MG63 (cell line): ENCODE data around the gene DHX30. TPM values are rescaled to one million over a fixed set of nuclear protein-coding genes. Genes with fewer than 3 reads are reported as not detected.
"Not testable (repeated sequence)": the region's sequence is repeated elsewhere in the genome, so short reads cannot be mapped to it uniquely, and the experiment has no call there.

ENCODE experiments used
- DNase-seq: peaks from one replicate; pipeline ENCODE4 v3.0.0-alpha.2; 2020
- H3K27me3 ChIP-seq: fragments of 250-450 bp; sonication (Bioruptor Pico); 2 replicates; pipeline ENCODE4 v1.5.1; 2020; ENCODE audit warnings: mild to moderate bottlenecking, moderate library complexity
- H3K36me3 ChIP-seq: fragments of 250-450 bp; sonication (Bioruptor Pico); 2 replicates; pipeline ENCODE4 v1.5.1; 2020; ENCODE audit warnings: mild to moderate bottlenecking, moderate library complexity
- H3K4me3 ChIP-seq: fragments of 250-450 bp; sonication (Bioruptor Pico); 2 replicates; pipeline ENCODE4 v1.5.1; 2020; ENCODE audit warnings: mild to moderate bottlenecking, moderate library complexity
- H3K9me3 ChIP-seq: fragments of 250-450 bp; sonication (Bioruptor Pico); 2 replicates; pipeline ENCODE4 v1.5.1; 2020; ENCODE audit warnings: mild to moderate bottlenecking, moderate library complexity
- total RNA-seq: library from RNA; depleted of rRNA; stranded (reverse); fragments of >200 nt; shearing (Covaris generic); gene quantifications from 2 replicates; pipeline ENCODE4 v1.2.3, GENCODE V29; 2014; ENCODE audit warnings: low replicate concordance

Gene DHX30
- total RNA-seq, 1 experiment from 2014 or later: 60.1 TPM

DNA sequence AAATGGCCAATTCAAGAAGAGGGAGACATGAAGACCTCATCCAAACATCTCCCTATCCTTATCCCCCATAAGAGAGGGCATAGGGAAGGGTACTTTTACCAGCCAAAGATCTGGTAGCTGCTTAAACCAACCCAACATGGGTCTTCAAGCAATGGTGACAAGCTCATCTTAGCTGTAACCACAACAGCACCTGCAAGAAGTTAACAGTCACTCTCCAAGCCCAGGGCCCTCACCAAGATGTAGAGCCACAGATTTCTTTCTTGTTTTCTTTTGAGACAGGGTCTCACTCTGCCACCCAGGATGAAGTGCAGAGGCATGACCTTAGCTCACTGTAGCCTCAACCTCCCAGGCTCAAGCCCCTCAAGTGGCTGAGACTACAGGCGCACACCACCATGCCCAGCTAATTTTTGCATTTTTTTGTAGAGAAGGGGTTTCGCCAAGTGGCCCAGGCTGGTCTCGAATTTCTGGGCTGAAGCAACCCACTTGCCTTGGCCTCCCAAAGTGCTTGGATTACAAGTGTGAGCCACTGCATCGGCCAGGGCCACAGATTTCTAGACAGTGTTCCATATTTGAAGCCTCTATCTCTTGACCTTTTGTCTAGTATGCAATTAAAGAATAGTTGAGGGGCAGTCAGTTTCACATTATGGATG lies 57.1 kb downstream of the DHX30 start:
- Histone ChIP-seq H3K27me3 (no peaks in the 10 kb centered on the region), H3K36me3 (peaks cover 13% of the 10 kb centered on the region; the same call in 1 of the 2 replicates), H3K4me3 (no peak overlapping the region), H3K9me3 (no peaks in the 10 kb centered on the region)
- DNase-seq: no peak

DNA sequence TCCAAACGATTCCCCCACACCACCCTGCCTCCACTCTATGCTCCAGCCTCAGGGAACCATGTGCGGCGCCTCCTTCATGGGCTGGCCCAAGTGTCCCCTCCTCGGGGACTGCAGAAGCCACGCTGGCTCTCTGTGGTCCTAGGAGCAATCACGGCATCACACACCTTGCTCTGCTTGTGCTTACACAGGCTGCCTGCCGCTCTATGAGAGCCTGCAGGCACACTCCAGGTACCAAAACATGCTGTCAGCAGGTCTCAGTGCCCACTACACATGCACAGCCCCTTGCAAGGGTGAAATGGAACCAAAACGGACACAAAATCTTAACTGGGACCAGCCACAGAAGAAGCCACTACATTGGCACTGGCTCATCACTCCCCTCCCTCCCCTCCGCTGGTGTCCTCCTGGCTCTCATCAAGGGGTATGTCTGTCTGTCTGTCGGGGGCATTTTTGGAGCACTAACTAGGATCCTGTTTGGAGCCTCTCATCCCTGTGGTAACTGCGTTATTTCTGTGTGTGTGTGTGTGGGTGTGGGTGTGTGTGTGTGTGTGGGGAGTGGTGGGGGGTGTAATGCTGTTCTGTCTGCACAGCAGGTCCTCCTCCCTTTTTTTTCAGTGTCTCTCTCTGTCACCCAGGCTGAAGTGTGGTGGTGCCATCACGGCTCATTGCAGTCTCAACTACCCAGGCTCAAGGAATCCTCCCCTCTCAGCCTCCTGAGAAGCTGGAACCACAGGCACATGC lies 60.6 kb downstream of the DHX30 start:
- no peaks in the 10 kb centered on the region for H3K27me3 ChIP-seq
- H3K36me3 ChIP-seq: peaks cover 23% of the 10 kb centered on the region
- DNase-seq: no peak
- no peaks in the 10 kb centered on the region for H3K9me3 ChIP-seq
- H3K4me3 ChIP-seq: no peak overlapping the region

DNA sequence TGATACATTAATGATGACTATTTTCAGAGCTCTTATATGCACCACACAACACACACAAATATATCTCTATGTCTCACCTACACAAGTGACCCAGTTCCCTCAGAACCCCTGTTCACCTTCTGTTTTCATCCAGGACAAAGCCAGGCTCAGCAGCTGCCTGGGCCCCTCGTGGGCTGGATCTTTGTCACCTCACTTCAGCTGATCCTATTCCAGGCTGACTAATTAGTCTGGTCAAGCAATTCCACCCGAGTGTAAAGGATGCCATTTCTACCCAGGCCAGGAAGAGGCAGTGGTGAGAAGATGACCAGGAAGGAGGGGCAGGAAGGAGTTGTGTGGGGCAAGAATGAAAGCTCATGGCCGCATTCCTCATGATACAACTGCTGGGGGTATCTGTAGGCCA lies 62.3 kb downstream of the DHX30 start:
- DNase-seq: no peak
- H3K36me3 ChIP-seq: peaks cover 31% of the 10 kb centered on the region
- H3K27me3 ChIP-seq: no peaks in the 10 kb centered on the region
- H3K4me3 ChIP-seq: no peak overlapping the region
- H3K9me3 ChIP-seq: no peaks in the 10 kb centered on the region

DNA sequence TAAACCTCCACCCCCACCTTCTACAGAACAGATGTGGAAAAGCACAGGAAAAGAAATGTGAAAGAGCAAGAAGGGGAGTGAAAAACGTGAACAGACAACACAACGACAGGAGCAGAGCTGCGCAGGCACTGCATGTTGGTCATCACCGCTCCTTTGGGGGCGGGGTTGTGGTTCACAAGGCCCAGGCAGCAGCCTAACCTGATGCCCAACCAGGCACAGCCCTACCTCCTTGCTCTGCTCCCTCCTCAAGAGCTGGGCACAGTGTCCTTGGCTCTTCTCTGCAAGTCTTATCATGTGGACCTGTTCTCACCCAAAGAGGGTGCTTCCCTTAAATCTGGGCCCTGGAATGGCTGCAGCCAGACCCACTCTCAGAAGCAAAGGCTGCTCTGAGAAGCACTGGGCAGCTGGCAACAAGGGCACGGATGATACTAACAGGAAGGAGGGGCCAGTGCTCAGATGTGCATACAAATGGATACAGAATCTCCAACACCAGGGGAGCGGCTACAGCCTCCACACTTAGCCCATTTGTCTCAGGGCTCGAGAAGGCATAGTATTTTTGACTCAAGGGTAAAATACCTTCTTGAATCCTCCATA lies 64.6 kb downstream of the DHX30 start:
- H3K36me3 ChIP-seq: peaks cover 42% of the 10 kb centered on the region

DNA sequence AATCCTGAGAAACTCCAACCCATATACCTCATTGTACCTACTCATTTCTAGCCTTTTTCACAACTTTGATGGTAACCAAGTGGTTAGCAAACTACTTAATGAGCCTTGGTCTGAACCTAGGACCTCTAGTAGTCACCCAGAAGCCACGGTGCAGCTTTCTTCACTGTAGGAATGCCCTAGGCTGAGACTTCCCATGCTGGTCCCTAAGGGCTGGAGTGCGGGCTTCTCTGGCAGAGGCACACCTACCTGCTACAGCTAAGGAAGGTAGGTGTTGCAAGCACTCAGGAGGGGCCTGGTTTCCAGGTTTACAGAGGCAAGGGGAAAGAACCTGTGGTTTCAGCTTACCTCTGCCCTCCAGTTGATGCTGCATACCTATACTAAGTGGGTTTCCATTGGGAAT lies 65.4 kb downstream of the DHX30 start:
- DNase-seq: no peak
- H3K36me3 ChIP-seq: peaks cover 41% of the 10 kb centered on the region
- no peaks in the 10 kb centered on the region for H3K27me3 ChIP-seq
- no peak overlapping the region for H3K4me3 ChIP-seq
- H3K9me3 ChIP-seq: no peaks in the 10 kb centered on the region

More for the DNA sequence above, 64.6 kb downstream of the DHX30 start:
- no peak overlapping the region for H3K4me3 ChIP-seq
- DNase-seq: no peak
- no peaks in the 10 kb centered on the region for H3K9me3 ChIP-seq
- H3K27me3 ChIP-seq: no peaks in the 10 kb centered on the region

DNA sequence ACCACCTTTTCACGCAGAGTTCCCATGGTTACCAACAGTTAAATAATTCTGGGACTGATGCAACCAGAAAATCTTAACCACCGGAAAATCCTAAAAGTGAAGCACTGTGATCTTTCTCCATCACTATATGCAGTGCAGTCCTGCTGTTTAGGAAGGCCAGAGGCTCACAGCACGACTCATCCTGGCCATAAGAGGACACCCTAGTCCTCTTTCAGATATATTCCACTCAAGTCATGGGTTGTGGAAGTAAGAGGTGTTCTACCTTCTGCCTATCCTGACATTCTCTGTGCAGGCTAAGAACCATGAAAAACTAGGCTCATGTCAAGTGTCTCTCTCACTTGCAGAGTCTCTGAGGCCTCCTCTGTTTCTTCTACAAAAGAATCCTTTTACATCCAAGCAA lies 67.2 kb downstream of the DHX30 start:
- Histone ChIP-seq H3K9me3 (no peaks in the 10 kb centered on the region), H3K4me3 (no peak overlapping the region), H3K27me3 (no peaks in the 10 kb centered on the region), H3K36me3 (peaks cover 41% of the 10 kb centered on the region)
- DNase-seq: no peak

DNA sequence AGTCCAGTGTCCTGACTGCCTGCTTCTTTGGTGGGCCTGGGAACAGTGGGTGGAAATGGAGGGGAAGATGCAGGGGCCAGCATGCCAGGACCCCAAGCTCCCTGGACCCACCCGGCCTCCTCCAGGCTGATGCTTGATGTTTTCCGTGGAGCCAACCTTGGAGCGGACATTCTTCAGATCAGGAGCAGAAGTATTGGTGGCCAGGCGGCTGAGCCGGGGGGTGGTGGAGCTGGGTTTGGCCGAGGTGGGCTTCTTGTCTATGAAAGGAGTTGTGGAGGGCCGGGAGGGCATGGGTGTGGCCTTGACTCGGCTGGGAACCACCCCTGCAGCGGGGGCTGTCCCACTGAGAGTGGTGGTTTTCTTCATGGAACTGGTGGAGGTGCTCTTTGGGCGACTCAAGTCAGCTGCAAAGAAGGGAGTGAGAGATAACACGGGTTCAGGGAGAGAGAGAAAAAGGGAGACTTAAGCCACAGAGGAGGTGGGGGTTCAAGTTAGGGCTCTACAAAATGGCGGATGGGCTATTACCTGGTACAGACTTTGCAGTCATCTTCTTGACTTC lies 67.8 kb downstream of the DHX30 start:
- peaks cover 38% of the 10 kb centered on the region for H3K36me3 ChIP-seq
- no peak overlapping the region for H3K4me3 ChIP-seq
- DNase-seq: no peak
- H3K9me3 ChIP-seq: no peaks in the 10 kb centered on the region
- no peaks in the 10 kb centered on the region for H3K27me3 ChIP-seq

DNA sequence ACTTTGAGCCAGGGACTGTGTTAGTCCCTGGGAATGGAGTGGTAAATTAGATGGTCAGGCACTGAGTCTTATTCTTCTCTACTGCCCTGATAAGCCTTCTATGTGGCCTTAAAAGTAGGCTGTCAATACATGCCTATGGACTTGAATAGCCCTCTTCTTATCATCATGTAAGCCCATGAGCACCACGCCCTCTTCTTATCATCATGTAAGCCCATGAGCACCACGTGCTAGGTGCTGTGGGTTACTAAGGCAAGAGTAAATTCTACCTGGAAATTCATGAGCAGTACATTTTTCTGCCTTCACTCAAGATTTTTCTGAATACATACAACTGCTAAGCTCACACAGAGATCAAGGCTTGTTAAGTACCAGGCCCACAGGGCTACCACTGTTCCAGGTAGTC lies 68.5 kb downstream of the DHX30 start:
- H3K27me3 ChIP-seq: no peaks in the 10 kb centered on the region
- H3K4me3 ChIP-seq: no peak overlapping the region
- peaks cover 38% of the 10 kb centered on the region for H3K36me3 ChIP-seq
- DNase-seq: no peak
- no peaks in the 10 kb centered on the region for H3K9me3 ChIP-seq

DNA sequence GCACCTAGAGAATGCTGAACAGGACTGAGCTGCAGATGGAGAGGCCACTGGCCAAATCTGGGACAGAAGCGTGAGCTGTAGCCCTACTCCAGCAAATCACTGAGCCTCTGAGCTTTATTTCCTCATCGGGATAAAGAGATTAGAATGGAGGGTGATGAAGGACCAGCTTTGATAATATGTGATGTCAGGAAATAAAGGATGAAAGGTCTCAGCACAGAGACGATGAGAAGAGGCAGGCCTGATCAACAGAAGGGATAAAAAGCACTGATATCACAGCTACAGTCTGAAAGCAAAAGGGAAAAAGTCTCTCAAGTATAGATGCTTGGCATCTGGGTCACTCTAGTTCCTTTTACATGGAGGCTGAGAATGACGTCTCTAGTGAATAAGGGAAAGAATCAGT lies 70.0 kb downstream of the DHX30 start:
- Histone ChIP-seq H3K4me3 (no peak overlapping the region), H3K27me3 (no peaks in the 10 kb centered on the region), H3K9me3 (no peaks in the 10 kb centered on the region), H3K36me3 (peaks cover 34% of the 10 kb centered on the region)
- no peak for DNase-seq

DNA sequence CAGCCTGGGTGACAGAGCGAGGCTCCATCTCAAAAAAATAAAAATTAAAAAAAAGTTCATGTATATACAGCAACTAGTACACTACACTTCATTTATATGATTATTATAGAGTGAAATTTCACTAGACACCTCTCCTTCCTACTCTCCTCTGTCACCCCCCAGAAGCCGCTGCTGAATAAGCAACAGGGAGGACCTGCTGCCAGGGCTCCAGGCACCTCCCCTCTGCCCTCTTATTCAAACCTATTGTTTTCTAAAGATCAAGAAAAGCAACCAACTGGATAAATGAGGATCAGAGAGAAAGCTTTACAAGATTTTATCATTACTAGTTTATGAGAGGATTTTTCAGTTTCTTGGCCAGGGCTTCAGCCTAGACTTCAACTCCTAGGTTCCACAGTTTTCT lies 71.5 kb downstream of the DHX30 start:
- H3K4me3 ChIP-seq: no peak overlapping the region
- no peaks in the 10 kb centered on the region for H3K27me3 ChIP-seq
- no peak for DNase-seq
- peaks cover 24% of the 10 kb centered on the region for H3K36me3 ChIP-seq
- H3K9me3 ChIP-seq: no peaks in the 10 kb centered on the region

DNA sequence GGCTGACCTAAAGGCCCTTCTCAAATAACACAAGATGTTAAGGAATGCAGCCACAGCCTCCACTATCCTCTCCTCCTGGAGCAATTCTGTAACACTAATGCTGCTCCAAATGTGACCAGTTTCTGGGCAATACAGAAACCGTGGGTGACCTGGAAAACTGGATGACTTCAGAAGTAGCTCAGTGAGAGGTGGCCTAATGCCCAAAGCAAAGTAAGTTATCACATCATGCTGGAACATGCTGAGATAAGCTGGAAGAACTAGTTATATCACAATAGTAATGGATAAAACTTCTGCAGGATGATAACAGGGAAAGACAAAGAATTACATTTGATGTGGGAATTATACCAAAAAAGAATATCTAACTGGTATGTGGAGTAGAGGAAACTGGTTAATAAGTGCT lies 72.0 kb downstream of the DHX30 start:
- Histone ChIP-seq H3K4me3 (no peak overlapping the region), H3K9me3 (no peaks in the 10 kb centered on the region), H3K36me3 (peaks cover 24% of the 10 kb centered on the region), H3K27me3 (no peaks in the 10 kb centered on the region)
- DNase-seq: no peak

DNA sequence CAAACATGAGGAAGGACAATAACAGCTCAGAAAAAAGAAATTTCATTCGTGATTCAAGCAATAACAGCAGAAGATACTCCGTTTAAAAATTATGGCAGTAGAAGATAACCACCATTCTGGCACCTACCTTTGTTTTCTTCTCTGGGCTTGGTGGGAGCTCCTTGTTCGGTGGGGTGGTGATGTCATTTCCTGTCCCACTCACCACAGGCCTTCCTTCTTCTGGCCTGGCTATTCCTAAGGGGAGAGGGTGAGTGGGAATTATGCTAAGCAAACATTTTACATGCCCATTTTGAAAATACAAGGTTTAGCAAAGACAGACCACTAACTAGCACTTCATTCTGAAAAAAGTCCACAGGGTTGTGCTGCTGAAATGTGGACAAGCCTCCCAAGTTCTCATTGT lies 74.4 kb downstream of the DHX30 start:
- Histone ChIP-seq H3K36me3 (peaks cover 7% of the 10 kb centered on the region), H3K4me3 (no peak overlapping the region), H3K27me3 (no peaks in the 10 kb centered on the region), H3K9me3 (no peaks in the 10 kb centered on the region)
- no peak for DNase-seq

DNA sequence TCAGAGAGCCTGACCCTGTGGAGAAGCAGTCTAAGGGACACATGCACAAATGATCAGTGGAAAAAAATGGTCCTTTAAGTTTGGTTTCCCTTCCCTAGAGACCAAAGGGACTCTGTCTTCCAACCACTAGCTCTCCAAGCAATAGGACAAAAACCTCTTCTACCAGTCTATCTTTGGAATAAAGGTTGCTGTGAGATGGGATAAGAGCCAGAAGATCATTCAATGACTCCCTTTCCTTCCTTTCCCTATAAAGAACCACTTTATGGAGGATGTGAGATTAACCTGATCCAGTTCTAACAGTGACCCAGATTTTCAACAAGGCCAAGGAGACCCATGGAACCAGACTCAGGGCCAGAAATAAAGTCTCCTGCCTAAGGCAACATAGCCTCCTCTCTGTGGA lies 74.8 kb downstream of the DHX30 start:
- Histone ChIP-seq H3K9me3 (no peaks in the 10 kb centered on the region), H3K36me3 (peaks cover 7% of the 10 kb centered on the region), H3K4me3 (no peak overlapping the region), H3K27me3 (no peaks in the 10 kb centered on the region)
- DNase-seq: no peak

DNA sequence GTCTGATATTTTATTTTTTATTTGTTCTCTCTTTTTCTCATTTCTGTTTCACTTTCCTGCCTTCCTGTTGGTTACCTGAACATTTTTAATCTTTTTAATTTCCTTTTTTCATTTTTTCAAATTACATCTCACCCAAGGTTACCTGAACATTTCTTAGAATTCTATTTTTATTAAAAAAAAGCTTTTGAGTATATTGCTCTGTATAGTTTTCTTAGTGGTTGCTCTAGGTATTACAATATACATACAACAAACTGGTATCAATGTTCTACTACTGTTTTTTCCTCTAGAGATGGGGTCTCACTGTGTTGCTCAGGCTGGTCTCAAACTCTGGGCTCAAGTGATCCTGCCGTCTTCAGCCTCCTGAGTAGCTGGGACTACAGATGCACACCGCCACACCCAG lies 79.4 kb downstream of the DHX30 start:
- Histone ChIP-seq H3K27me3 (no peaks in the 10 kb centered on the region), H3K4me3 (no peak overlapping the region), H3K9me3 (no peaks in the 10 kb centered on the region), H3K36me3 (peaks cover 8% of the 10 kb centered on the region)
- DNase-seq: no peak

DNA sequence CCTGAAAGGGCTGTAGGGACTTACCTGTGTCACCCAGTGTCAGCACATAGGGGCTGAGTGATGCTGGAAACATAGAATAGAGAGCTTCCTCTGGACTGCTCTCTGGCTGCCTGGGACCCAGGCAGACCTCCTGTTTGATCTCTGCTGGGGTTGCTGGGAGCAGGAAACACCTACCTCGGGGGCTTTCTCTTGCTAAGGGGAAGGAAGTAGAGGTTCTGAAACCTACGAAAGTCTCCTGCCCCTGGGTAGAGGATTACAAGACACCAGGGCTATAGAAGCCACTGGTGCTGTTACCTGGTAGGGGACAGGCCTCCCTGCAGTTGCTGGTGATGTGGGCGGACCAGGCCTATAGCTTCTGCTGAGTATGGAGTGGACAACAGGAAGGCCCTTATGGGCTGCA lies 81.7 kb downstream of the DHX30 start:
- no peak for DNase-seq
- H3K9me3 ChIP-seq: no peaks in the 10 kb centered on the region
- H3K36me3 ChIP-seq: peaks cover 16% of the 10 kb centered on the region
- no peak overlapping the region for H3K4me3 ChIP-seq
- no peaks in the 10 kb centered on the region for H3K27me3 ChIP-seq

DNA sequence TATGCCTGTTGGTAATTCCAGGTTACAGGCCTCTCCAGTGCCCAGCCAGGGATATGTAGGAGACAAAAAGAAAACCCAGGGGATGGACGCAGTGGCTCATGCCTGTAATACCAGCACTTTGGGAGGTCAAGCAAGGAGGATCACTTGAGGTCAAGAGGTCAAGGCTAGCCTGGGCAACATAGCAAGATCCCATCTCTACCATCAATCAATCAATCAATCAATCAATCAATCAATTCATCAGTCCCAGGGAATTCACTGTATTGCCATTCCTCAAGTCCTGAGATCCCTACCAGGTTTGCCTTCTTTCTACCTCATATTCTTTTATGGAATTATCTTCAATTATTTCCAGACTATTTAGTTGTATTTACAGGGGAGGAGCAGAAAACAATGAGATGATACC lies 82.2 kb downstream of the DHX30 start:
- no peaks in the 10 kb centered on the region for H3K27me3 ChIP-seq
- H3K4me3 ChIP-seq: no peak overlapping the region
- H3K36me3 ChIP-seq: peaks cover 16% of the 10 kb centered on the region
- DNase-seq: no peak
- no peaks in the 10 kb centered on the region for H3K9me3 ChIP-seq

DNA sequence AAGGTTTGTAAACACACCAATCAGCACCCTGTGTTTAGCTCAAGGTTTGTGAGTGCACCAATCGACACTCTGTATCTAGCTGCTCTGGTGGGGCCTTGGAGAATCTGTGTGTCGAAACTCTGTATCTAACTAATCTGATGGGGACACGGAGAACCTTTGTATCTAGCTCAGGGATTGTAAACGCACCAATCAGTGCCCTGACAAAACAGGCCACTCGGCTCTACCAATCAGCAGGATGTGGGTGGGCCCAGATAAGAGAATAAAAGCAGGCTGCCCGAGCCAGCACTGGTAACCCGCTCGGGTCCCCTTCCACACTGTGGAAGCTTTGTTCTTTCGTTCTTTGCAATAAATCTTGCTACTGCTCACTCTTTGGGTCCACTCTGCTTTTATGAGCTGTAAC lies 85.1 kb downstream of the DHX30 start:
- not testable (repeated sequence) for DNase-seq, H3K4me3 ChIP-seq, H3K9me3 ChIP-seq, H3K27me3 ChIP-seq
- H3K36me3 ChIP-seq: peaks cover 16% of the 10 kb centered on the region
